ENCODE results near the gene MUC6. TPM values are rescaled to one million over a fixed set of nuclear protein-coding genes. Genes with fewer than 3 reads are reported as not detected.

The MUC6 gene
- total RNA-seq, 4 donors from 2014 or later, result not detected

GRCh38 chr11:963852-964251 is 72.7 kb downstream of the MUC6 start:
- H3K36me3 ChIP-seq, result peaks cover 16 to 64% (median 58%) of the 10 kb centered on the region in 4 donors
- peaks cover 5 to 27% (median 15%) of the 10 kb centered on the region in 4 donors for H3K4me1 ChIP-seq
- no peak for DNase-seq (ENCODE audit: extremely low spot score)
- TF ChIP-seq POLR2AphosphoS5 (IDR thresholded peaks at IDR 0.05) (no peak), POLR2A (IDR thresholded peaks at IDR 0.05; ENCODE audit: low read depth) (no peak), CTCF (IDR thresholded peaks at IDR 0.05) (no peak), EP300 (IDR thresholded peaks at IDR 0.05) (no peak)
- H3K27ac ChIP-seq (replicated peaks in 1 of 4), result no peak overlapping the region
- no peaks in the 10 kb centered on the region for H3K27me3 ChIP-seq
- no peaks in the 10 kb centered on the region for H3K9me3 ChIP-seq
- 94% methylated on average over 7 of the region's 7 CpGs for WGBS
- intact Hi-C loops (cut with DNase I), result no loop called here
- H3K4me3 ChIP-seq, result no peak overlapping the region

Other genes starting within 250 kb of the MUC6 start
- 1 to 10 TPM in 3 of 4 donors, under 1 TPM in 1; 0.42 to 3.3 (median 2.6) TPM for gene CEND1, start 246.6 kb downstream of the MUC6 start, total RNA-seq
- 10 to 100 TPM in 1 of 4 donors, 1 to 10 TPM in 3; 5.0 to 11.0 (median 9.5) TPM for gene SLC25A22, start 238.4 kb downstream of the MUC6 start, total RNA-seq
- 10 to 100 TPM in 2 of 4 donors, 1 to 10 TPM in 2; 5.3 to 18.7 (median 9.6) TPM for gene PIDD1, start 231.5 kb downstream of the MUC6 start, total RNA-seq
- gene RPLP2, start 226.8 kb downstream of the MUC6 start, total RNA-seq, result 100 to 1,000 TPM; 318 to 813 (median 686) TPM
- 100 to 1,000 TPM in 1 of 4 donors, 10 to 100 TPM in 3; 62.8 to 107 (median 77.6) TPM for gene PNPLA2, start 217.8 kb downstream of the MUC6 start, total RNA-seq
- 1 to 10 TPM; 5.3 to 8.4 (median 7.0) TPM for gene CRACR2B, start 208.8 kb downstream of the MUC6 start, total RNA-seq
- 100 to 1,000 TPM; 219 to 730 (median 352) TPM for gene CD151, start 203.8 kb downstream of the MUC6 start, total RNA-seq
- gene POLR2L, start 194.2 kb downstream of the MUC6 start, total RNA-seq, result 100 to 1,000 TPM in 2 of 4 donors, 10 to 100 TPM in 2; 71.4 to 189 (median 92.3) TPM
- gene TSPAN4, start 193.9 kb downstream of the MUC6 start, total RNA-seq, result 100 to 1,000 TPM in 3 of 4 donors, 10 to 100 TPM in 1; 81.4 to 156 (median 129) TPM
- 10 to 100 TPM; 37.4 to 55.4 (median 47.2) TPM for gene CHID1, start 125.9 kb downstream of the MUC6 start, total RNA-seq
- 10 to 100 TPM; 49.5 to 82.6 (median 72.2) TPM for gene AP2A2, start 110.8 kb downstream of the MUC6 start, total RNA-seq
- gene MUC2, start 38.2 kb upstream of the MUC6 start, total RNA-seq, result under 1 TPM in 1 of 4 donors, not detected in 3; 0.34 TPM
- under 1 TPM in 3 of 4 donors, not detected in 1; under 0.01 TPM for gene MUC5AC, start 121.2 kb upstream of the MUC6 start, total RNA-seq
- gene MUC5B, start 186.3 kb upstream of the MUC6 start, total RNA-seq, result under 1 TPM in 3 of 4 donors, not detected in 1; under 0.01 to 0.45 (median 0.06) TPM